Endothelial cell of hepatic sinusoid (primary cell): ENCODE data around the gene KCNE4.

Experiments
- in situ Hi-C: cut with HindIII; loops from 2 replicates; pipeline ENCODE4 v1.10.0; 2017; ENCODE audit warnings: low sequenced_read_pairs

Gene KCNE4

DNA sequence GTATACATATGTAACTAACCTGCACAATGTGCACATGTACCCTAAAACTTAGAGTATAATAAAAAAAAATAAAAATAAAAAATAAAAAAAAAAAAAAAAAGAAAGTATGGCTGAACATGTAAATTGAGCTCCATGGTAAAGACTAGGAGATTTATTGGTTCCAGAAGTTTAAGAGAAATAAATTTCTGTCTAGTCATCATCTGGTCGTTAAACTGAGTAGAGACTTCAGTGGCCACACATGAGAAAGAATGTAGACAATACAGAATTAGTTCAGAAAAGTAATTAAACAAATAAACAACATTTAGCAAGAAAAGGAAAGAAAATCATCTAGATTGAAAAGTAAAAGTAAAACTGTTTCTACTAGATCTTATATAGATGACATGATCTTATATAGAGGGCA, 12.4 kb upstream of the KCNE4 start:
- in situ Hi-C loops: loop anchor here (5.0 kb wide), 1 partner anchor 67 kb away; no protein-coding TSS in a partner anchor

DNA sequence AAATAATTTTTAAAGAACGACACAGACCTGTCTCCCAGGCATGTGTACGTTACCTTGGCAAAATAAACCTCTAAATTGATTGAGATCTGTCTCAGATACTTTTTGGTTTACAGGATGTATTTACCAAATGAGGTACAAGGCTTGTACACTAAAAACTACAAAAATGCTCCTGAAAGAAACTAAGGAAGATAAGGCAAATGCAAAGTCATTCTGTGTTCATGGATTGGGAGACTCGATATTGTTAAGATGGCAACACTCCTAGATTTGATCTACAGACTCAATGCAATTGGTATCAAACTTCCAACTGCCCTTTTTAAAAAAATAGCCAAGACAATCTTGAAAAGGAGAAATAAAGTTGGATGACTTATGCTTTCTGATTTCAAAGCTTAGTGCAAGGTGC, 11.5 kb upstream of the KCNE4 start:
- in situ Hi-C loops: loop anchor here (5.0 kb wide), 1 partner anchor 68 kb away; no protein-coding TSS in a partner anchor

- in situ Hi-C loops: loop anchor here (5.0 kb wide), 1 partner anchor 69 kb away; no protein-coding TSS in a partner anchor
Measured at GRCh38 chr2:223041527-223042109, 10.4 kb upstream of the KCNE4 start.

- in situ Hi-C loops: loop anchor here (5.0 kb wide), 1 partner anchor 70 kb away; no protein-coding TSS in a partner anchor
Measured at GRCh38 chr2:223042284-223042683, 9.7 kb upstream of the KCNE4 start.

- in situ Hi-C loops: loop anchor here (5.0 kb wide), 1 partner anchor 70 kb away; no protein-coding TSS in a partner anchor
Measured at GRCh38 chr2:223042704-223043118, 9.3 kb upstream of the KCNE4 start.

GRCh38 chr2:223043164-223043941, 8.6 kb upstream of the KCNE4 start:
- in situ Hi-C loops: loop anchor here (5.0 kb wide), 1 partner anchor 71 kb away; no protein-coding TSS in a partner anchor

GRCh38 chr2:223044092-223044836, 7.7 kb upstream of the KCNE4 start:
- in situ Hi-C loops: loop anchor here (5.0 kb wide), 1 partner anchor 72 kb away; no protein-coding TSS in a partner anchor

DNA sequence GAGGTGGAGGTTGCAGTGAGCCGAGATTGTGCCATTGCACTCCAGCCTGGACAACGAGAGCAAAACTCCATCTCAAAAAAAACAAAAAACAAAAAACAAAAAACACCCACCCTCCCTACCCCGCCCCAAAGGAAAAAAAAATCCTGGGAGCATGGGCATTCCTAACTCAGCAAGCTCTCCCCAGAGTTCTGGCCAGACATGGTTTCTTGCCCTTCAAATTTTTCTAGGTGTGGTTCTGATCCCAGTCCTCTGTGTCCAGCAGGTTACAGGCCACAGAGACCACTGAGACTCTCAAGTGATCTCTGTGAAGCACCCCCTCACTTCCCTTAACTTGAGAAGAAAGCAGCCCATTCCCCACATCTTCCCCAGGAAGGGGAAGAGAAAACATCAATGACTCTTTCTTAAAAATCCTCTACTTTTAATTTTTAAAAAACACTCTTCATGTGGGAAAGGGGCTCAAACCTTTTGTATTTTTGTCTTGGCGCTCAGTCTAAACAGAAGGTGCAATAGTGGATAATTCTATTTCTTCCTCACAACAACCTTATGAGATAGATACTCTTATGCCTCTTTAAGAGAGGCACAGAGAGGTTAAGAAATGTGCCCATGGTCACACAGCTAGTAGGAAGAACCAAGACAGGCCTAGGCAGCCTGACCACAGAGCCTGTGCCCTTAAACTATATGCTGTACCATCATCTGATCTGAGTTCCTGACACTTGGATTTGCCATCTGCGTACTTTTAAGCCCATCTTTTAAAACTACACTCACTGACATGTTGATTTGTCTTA, 6.9 kb upstream of the KCNE4 start:
- in situ Hi-C loops: loop anchor here (5.0 kb wide), 1 partner anchor 73 kb away; no protein-coding TSS in a partner anchor

DNA sequence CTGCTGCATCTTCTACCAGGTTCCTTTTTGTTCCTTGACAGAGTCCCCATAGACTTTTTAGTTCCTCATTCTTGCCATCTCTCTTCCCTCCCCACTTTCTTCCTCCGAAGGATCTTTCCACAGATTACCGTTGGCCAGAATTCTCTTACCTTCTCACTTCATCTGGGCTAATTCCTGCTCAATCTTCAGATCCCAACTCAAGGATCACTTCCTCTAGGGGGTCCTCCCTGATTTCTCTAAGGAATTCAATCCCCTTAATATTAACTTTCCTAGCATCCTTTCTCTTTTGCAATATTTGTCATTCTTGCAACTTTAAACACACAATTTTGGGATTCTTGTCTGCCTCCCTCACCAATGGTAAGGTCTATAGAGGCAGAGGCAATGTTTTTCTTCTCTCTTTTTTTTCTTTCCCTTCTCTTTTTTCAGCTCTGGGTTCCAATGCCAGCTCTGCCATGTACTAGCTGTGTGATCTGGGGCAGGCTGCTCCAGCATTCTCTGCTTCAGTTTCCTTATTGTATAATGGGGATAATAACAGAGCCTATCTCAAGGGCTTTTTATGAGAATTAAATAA, 5.4 kb upstream of the KCNE4 start:
- in situ Hi-C loops: no loop called here

DNA sequence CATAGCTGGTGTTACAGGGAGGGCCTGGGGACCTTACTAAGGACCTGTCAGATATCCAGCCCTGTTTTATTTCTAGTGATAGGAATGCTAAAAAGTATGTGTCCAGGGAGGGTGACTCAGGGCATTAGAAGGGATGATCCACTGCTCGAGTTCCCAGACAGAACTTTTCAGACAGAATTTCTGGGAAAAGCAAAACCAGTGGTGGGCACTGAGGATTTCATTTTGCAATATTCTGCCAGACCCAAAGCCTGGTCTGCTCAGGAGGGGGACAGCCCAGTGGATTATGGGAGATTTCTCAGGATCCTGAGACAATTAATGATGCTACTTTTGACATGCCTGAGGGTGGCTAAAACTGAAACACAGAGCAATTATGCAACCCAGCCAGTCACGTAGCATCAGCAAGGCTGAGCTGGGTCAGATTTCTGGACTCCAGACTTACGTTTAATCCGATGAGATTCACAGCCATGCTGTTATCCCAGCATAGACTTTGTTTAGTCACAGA, 4.7 kb upstream of the KCNE4 start:
- in situ Hi-C loops: no loop called here

GRCh38 chr2:223048519-223048918, 3.5 kb upstream of the KCNE4 start:
- in situ Hi-C loops: no loop called here

- in situ Hi-C loops: no loop called here
Measured at GRCh38 chr2:223049356-223049755, 2.6 kb upstream of the KCNE4 start.

DNA sequence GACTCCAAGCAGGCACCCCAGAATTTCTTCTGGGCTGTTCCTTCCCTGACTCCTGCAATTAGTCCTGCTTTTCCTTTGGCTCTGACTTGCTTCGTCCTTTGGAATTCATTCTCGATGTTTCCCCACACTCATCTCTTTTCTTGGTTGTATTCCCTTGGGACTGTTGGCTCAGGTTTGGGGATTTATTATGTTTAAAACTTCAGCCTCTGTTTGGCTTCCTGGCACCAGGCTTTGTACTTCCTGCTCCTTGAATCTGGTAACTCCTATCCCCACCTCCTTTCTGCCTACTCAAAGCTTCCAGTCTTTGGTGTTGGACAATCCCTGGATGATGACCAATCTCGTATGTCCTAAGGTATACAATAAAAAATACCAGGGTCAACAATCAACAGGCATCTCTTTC, 1.8 kb upstream of the KCNE4 start:
- in situ Hi-C loops: loop anchor here (5.0 kb wide), 1 partner anchor 52 kb away; no protein-coding TSS in a partner anchor

- in situ Hi-C loops: loop anchor here (5.0 kb wide), 1 partner anchor 51 kb away; no protein-coding TSS in a partner anchor
Measured at GRCh38 chr2:223050900-223051504, 988 bp upstream of the KCNE4 start.

- in situ Hi-C loops: loop anchor here (5.0 kb wide), 1 partner anchor 49 kb away; no protein-coding TSS in a partner anchor
Measured at GRCh38 chr2:223052548-223053483, 826 bp downstream of the KCNE4 start.

DNA sequence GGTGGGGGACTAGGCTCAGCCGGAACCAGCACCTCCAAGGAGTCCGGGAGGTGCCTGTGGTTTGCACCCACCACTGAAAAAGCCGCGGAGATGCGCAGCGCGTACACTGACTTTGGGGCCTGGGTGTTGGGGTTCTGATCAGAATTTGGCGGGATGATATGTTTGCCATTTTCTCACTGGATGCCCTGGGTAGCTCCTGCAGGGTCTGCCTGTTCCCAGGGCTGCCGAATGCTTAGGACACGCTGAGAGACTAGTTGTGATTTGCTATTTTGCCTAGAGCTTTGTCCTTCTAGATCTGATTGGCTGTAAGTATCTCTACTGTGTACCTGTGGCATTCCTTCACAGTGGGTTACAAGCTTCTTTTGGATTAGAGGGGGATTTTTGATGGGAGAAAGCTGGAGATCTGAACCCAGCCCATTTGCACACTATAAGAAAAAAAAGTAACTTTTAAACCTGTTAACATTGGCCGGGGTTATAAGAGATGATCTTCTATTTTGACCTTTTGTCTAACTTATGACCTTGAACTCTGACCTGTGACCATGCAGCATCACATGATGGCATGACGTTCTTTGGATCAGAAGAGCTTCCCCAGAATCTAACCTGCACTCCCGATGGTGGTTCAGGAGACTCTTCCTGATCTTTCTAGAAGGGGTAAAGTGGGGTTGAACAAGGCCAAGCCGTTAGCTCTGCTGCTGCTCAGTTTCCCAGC, 1.6 kb downstream of the KCNE4 start:
- in situ Hi-C loops: loop anchor here (5.0 kb wide), 1 partner anchor 49 kb away; no protein-coding TSS in a partner anchor

DNA sequence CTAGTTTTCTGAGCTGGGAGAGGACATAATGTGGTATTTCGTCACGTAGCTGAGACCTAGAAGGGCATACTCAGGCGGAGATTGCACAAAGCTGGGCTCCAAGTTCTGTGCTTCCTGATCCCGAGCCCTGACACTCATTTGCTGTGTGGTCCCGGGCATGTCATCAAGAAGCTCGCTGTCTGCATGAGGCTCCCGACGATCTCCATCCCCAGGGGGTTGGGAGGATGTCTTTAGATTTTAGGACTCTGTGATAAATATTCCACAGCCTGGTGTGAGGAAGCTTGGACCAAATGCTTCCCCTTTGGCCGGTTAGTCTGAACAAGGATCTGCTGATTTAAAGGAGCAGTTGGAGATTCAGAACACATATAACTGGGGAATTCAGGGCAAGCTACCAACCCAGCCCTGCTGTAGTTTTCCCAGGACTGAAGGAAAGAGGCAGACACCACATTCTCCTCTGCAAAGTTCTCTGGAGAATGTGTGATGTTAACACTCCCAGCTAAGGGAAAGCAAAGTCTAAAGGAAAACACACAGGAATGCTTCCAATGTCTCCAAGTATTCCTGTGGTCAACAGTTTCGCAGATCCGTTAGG, 2.3 kb downstream of the KCNE4 start:
- in situ Hi-C loops: loop anchor here (5.0 kb wide), 1 partner anchor 48 kb away; no protein-coding TSS in a partner anchor
